ENCODE results near the gene MAF. TPM values are rescaled to one million over a fixed set of nuclear protein-coding genes. Genes with fewer than 3 reads are reported as not detected.

Gene MAF
- total RNA-seq, 1 experiment from 2014 or later = not detected

GRCh38 chr16:79573884-79574283 lies 26.7 kb downstream of the MAF start:
- Histone ChIP-seq H3K4me2 (no peak overlapping the region), H3K4me1 (replicated peaks; ENCODE audit: insufficient read depth) (no peaks in the 10 kb centered on the region), H2AFZ (no peak overlapping the region), H3K4me3 (no peak overlapping the region), H3K9me3 (ENCODE audit: insufficient read depth, low read depth) (no peaks in the 10 kb centered on the region; the same call in 1 of the 2 replicates), H3F3A (ENCODE audit: insufficient read depth, low read depth) (no peaks in the 10 kb centered on the region), H3K27ac (no peak overlapping the region), H3K9me2 (ENCODE audit: insufficient read depth) (no peaks in the 10 kb centered on the region), H3K36me3 (ENCODE audit: low read depth) (no peaks in the 10 kb centered on the region), H3K27me3 (ENCODE audit: insufficient read depth, low read depth) (peaks cover 44% of the 10 kb centered on the region), H4K20me1 (ENCODE audit: insufficient read depth) (no peaks in the 10 kb centered on the region), H3K79me2 (ENCODE audit: low read depth) (no peaks in the 10 kb centered on the region)
- DNase-seq = no peak
- BruUV-seq (replicated peaks) = no TSS peak
- TF ChIP-seq CTCF (conservative IDR thresholded peaks at IDR 0.05) = no peak
- no peak for TF ChIP-seq EZH2 (IDR thresholded peaks at IDR 0.05; ENCODE audit: low read depth)
- POLR2A ChIA-PET (ENCODE audit: unreplicated experiment) = no interaction called here
- CTCF ChIA-PET = interaction anchor here (0.5 kb wide), 1 partner anchor 1151 kb away, joined by 3 read pairs; no protein-coding TSS in a partner anchor
- intact Hi-C loops (cut with micrococcal nuclease; ENCODE audit: unreplicated experiment) = no loop called here

- Histone ChIP-seq H3K4me2 (no peak overlapping the region), H3K4me3 (no peak overlapping the region), H3K27me3 (ENCODE audit: insufficient read depth, low read depth) (peaks cover 43% of the 10 kb centered on the region), H4K20me1 (ENCODE audit: insufficient read depth) (no peaks in the 10 kb centered on the region), H3K79me2 (ENCODE audit: low read depth) (no peaks in the 10 kb centered on the region), H3K9me2 (ENCODE audit: insufficient read depth) (no peaks in the 10 kb centered on the region), H3K36me3 (ENCODE audit: low read depth) (no peaks in the 10 kb centered on the region), H3F3A (ENCODE audit: insufficient read depth, low read depth) (no peaks in the 10 kb centered on the region), H3K4me1 (replicated peaks; ENCODE audit: insufficient read depth) (no peaks in the 10 kb centered on the region), H2AFZ (no peak overlapping the region), H3K27ac (no peak overlapping the region), H3K9me3 (ENCODE audit: insufficient read depth, low read depth) (no peaks in the 10 kb centered on the region; the same call in 1 of the 2 replicates)
- TF ChIP-seq EZH2 (IDR thresholded peaks at IDR 0.05; ENCODE audit: low read depth) (no peak), CTCF (conservative IDR thresholded peaks at IDR 0.05) (no peak)
- ChIA-PET CTCF (no interaction called here), POLR2A (ENCODE audit: unreplicated experiment) (no interaction called here)
- intact Hi-C loops (cut with micrococcal nuclease; ENCODE audit: unreplicated experiment) = no loop called here
- BruUV-seq (replicated peaks) = no TSS peak
- DNase-seq = no peak
Measured at GRCh38 chr16:79573071-79573470, 27.5 kb downstream of the MAF start.

DNA sequence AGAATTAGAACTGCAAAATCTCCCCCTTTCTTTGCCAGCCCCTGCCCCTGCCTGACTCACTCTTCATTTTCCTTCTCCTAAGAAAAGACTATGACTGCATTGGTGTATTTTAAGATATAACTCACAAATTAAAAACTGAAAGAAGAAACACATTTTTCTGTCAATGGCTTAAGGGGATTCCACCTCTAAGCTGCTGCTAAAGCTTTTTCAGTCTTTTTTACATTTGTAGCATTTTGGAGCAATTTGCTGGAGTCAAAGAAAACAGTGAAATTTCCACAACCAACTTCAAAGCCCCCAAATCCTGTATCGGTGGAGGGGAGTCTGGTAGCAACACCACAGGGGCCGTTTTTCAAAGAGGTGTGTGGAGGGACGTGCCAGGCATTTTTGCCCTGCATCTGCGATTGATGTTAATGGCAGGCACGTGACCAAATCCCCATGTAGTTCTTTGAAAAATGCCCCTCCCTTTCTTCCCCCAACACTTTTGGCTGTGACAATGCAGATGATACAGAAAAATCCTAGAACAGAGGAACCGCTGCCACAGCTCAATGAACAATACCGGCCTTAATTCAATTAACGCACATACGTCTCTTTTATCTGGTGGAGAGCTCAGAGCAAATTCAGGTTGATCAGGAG lies 28.5 kb downstream of the MAF start:
- H3K27me3 ChIP-seq (ENCODE audit: insufficient read depth, low read depth) = peaks cover 39% of the 10 kb centered on the region
- POLR2A ChIA-PET (ENCODE audit: unreplicated experiment) = no interaction called here
- H3K9me2 ChIP-seq (ENCODE audit: insufficient read depth) = no peaks in the 10 kb centered on the region
- H3K36me3 ChIP-seq (ENCODE audit: low read depth) = no peaks in the 10 kb centered on the region
- no peak overlapping the region for H3K4me3 ChIP-seq
- intact Hi-C loops (cut with micrococcal nuclease; ENCODE audit: unreplicated experiment) = no loop called here
- no peaks in the 10 kb centered on the region for H4K20me1 ChIP-seq (ENCODE audit: insufficient read depth)
- DNase-seq = no peak
- no peaks in the 10 kb centered on the region; the same call in 1 of the 2 replicates for H3K9me3 ChIP-seq (ENCODE audit: insufficient read depth, low read depth)
- no peak overlapping the region for H2AFZ ChIP-seq
- H3F3A ChIP-seq (ENCODE audit: insufficient read depth, low read depth) = no peaks in the 10 kb centered on the region
- no peak for TF ChIP-seq EZH2 (IDR thresholded peaks at IDR 0.05; ENCODE audit: low read depth)
- BruUV-seq (replicated peaks) = no TSS peak
- no peak overlapping the region for H3K4me2 ChIP-seq
- CTCF ChIA-PET = no interaction called here
- no peak overlapping the region for H3K27ac ChIP-seq
- H3K79me2 ChIP-seq (ENCODE audit: low read depth) = no peaks in the 10 kb centered on the region
- H3K4me1 ChIP-seq (replicated peaks; ENCODE audit: insufficient read depth) = no peaks in the 10 kb centered on the region
